EL (cell line): Measurements from ENCODE around the gene PCK1.

Source experiments
- DNase-seq: peaks from one replicate; pipeline ENCODE4 v3.0.0-alpha.2; 2016

Gene PCK1

DNA sequence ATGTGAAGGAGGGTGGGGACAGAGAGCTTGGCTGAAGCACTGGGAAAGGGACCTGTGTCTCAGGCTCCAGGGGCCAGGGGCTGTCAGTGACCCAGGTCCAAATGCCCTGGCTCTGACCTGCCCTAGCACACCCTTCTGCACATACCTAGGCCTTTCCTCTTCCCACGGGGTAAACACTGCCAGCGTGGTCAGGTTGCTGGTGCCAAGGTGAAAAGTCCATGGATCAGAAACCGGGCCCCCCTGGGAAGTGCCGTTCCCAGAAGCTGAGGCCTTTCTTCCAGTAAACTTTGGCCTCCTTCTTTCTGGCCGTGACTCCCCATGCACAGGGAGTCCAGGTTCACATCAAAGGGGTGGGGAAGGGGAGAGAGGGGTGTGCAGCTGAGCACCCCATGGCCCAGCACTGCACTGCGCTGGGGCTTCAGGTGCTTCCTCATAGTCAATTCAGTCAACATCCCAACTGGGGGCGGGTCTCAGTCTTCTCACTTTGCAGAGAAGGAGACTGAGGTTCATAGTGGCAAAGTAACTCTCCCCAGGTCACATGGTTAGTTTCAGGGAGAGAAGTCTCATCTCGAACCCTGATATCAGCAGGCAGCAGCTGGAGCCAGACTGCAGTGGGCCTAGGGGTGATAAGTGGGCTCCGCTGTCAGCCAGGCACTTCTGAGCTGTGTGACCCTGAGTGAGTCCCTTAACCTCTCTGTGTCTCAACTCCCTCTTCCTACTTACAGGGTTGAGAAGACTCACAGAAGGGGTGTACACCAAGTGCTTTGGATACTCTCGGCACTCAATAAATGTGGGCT, 17.0 kb downstream of the PCK1 start:
- no peak for DNase-seq

DNA sequence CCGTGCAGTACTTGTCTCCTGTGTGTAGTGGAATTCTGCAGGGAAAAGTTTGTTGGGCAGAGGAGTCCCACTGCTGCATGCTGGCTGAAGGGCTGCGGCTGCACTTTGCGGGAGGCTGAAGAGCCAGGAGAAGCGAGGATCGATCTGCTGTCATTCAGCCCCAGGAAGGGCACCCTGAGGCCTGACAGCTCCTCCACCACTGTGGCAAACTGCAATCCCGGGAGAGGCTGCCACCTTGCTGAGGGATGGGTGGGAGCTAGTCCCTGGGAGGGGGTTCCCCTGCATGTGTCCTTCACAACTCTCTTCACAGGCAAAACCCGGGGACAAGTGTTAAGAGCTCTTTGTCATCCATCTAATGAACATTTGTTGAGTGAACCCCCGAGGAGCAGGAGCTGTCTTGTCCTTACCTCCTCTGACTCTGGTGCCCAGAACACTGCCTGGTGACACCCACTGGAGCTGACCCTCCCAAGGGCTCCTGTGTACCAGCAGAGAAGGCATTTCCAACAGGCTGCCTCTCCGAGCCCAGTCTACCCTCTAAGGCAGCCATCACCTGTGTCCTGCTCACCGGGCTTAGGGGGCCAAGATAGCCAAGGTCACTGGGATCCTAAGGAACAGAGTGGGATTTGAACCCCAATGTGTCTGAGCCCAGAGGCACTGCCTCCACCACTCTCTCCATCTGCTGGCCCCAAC, 17.7 kb downstream of the PCK1 start:
- DNase-seq: no peak

GRCh38 chr20:57579331-57579897, 18.5 kb downstream of the PCK1 start:
- no peak for DNase-seq

GRCh38 chr20:57579898-57580447, 19.1 kb downstream of the PCK1 start:
- DNase-seq: no peak

DNA sequence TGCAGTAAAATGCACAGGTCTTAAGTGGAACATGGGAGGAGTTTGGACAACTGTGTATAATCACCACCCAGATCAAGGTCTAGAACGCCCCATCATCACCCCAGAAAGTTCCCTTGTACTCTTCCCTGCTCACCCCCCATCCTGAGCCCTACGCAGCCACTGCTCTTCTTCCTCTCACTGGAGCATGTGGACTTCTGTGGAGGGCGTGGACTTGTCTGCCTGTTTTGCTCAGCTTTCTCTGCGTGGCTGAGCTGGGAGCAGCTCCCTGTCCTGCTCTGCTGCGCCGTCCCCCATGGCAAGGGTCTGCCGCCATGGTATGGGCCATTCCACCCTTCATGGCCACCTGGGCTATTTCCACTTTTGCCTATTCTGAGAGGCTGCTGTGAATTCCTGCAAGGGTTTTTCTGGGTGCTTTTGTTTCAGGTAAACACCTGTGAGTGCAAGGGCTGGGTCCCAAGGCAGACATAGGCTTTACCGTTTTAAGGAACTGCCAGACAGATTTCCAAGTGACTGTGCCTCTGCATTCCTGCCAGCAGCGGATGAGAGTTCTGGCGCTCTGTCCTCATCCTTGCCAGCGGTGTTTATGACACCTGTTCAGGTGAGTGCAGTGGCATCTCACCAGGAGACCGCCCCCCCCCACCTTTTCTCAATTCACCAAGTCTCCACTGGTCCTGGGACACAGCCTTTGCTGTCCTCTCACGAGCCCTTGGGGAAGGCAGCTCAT, 19.7 kb downstream of the PCK1 start:
- DNase-seq: no peak

DNA sequence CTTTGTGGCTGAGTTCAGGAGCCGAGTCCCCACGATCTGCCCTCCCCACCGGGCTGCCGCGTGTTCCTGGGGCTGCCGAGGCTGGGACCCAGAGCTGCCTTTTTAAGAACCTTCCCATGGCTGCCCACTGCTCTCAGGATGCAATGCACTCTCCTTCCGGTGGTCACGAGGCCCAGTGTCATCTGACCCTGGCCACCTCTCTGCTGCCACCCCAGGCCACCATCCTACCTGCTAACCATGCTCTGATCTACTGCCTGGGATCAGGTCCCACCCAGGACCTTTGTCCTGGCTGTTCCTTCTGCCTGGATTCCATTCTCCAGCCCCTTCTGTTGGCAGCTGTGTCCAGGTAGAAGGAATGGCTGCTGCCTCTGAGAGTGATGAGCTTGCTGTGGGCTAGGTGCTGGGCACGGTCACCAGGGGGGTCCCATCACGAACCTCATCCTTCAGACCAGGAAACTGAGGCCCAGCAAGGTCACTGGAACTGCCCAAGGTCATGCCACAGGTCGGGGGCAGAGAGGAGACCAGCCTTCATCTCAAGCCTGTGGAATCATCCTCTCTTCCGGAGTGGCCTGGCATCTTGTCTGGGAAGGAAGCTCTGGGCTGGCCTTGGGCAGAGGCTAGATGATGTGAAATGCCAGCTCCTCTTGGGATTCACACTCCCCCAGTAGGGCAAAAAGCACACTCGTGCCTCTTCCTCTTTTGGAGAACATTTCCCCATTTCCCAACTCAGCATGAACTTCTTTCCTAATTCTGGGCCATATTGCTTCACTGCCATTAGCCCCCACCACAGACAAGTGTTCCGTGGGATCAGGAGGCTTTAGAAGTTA, 20.5 kb downstream of the PCK1 start:
- DNase-seq: no peak

- DNase-seq: no peak
Measured at GRCh38 chr20:57582029-57582378, 21.1 kb downstream of the PCK1 start.

DNA sequence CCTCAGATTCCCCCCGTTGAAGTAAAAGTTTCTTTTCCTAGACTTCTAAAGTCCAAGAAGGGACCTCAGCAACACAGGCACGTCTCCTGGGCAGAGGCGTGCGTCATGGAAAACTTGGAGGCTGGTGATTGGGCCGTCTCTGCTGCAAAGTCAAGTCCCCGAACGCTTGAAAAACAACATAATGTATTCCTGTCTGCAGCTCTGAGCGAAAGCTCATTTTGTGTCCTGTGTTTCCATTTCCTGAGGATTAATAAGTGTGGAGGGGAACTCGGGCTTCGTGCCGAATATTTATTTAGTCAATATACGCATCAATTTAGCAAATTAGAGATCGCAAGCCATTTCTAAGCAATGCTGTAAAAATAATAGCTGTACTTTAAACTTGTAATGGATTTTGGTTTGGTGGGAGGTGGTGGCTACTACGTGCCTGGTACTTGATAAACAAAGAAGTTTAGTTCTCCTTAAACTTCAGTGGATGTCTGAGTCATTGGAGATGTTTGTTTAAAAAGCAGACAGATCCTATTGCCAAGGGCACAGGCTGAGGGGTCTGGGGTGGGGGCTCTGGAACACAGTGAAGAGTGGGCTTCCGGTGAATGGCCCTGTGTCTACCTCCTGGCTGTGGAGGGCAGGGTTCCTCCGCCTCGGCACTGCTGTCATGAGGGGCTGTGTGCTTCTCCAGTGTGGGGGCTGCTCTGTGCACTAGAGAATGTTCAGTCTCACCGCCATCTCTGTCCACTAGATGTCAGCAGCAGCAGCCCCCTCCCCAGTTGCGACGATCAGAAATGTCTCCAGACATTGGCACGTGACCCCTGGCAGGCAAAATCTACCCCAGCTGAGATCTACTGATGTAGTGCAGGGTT, 21.8 kb downstream of the PCK1 start:
- DNase-seq: no peak

- DNase-seq: no peak
Measured at GRCh38 chr20:57583289-57584257, 22.7 kb downstream of the PCK1 start.

GRCh38 chr20:57584768-57585461, 24.0 kb downstream of the PCK1 start:
- no peak for DNase-seq

- no peak for DNase-seq
Measured at GRCh38 chr20:57585466-57586213, 24.7 kb downstream of the PCK1 start.

GRCh38 chr20:57586370-57586793, 25.5 kb downstream of the PCK1 start:
- DNase-seq: no peak

DNA sequence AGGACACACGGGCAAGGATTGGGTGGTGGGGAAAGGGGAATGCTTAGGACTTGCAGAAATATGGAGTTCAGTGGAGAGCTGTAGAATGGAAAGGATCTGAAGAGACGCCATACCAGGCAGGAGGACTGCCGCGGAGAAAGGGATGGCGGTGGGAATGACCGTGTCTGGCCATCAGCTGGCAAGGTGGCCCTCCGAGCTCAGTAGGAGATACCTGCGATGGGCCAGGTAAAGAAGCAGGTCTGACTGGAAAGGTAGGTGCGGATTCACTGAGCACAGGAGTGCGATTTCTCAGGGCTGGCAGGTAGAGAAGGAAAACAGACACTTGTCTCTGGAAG, 26.0 kb downstream of the PCK1 start:
- DNase-seq: no peak

DNA sequence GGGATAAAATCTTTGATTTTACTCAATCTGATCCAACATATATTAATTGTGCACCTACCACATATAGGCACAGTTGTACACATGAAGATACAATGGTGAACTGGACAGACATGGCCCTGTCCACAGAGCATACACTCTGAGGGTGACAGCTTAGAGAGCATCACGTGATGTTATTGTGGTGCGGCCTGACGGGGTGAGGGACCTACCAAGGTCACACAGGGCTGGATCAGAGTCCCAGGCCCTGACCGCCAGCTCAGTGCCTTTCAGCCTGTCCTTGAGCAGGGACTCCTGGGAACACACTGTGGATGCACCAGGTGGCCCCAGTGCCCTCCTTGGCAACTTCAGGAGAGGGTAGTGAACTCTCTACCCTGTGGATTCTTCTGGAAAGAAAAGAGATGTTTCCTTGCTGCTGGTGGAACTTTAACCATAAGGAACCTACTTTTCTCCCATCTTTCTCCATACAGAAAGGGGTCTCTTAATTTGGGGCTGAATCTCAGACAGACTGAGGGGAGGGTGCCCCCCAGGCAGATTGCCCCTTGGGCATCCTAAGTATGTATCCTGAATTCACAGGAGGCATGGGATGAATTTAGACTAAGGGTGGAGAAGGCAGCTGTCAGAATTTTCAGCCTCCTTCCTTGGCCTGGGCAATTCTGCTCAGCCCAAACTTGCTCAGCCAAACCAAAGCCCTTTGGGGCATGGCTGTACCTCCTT, 26.5 kb downstream of the PCK1 start:
- DNase-seq: no peak

DNA sequence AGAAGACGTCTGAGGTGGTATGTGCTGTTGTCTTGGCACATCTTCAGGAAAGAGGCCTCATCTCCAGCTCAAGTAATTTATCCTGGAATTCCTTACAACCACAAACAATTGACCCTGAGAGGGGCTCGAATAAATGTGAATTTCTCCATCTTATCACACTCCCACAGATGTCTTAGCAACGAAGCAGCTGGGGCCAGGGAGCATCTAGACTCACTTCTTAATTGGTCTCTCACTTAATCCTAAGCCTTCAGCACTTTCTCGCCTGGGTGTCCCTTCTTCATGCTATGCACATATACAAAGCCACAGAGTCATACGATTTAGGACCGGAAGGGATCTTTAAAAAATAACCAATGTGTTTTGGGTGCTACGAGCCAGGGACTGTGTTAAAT, 27.1 kb downstream of the PCK1 start:
- DNase-seq: no peak

DNA sequence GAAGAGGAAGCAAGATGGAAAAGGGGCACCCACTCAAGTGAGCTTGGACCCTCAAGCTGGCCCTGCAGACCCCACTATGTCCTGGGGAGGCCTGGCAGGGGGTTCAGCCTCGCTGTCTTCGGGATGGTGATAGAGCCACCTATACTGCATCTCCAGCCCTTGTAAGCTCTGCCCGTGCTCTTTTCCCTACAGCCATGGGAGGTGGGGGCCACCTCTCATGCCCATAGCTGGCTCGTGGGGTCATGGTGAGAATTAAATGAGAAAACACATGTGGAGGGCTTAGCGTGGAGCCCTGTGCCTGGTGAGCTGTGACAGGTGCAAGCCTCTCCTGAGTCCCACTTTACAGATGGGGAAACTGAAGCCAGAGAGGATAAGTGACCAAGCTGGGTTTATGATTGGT, 27.7 kb downstream of the PCK1 start:
- DNase-seq: no peak

GRCh38 chr20:57589123-57589727, 28.3 kb downstream of the PCK1 start:
- DNase-seq: no peak
